SK-N-SH treated with all-trans-retinoic acid at 6 μM for 48 hours (cell line): ENCODE measurements around the gene PAXIP1.

Source experiments
- ARNTL ChIP-seq: fragments of 450-650 bp; formaldehyde crosslinking; IDR thresholded peaks from 2 replicates; pipeline ENCODE4 v1.5.0; 2020; ENCODE audit warnings: low read depth, mild to moderate bottlenecking, moderate library complexity, borderline replicate concordance
- CSDC2 ChIP-seq: fragments of 250-450 bp; sonication (Bioruptor Pico); IDR thresholded peaks from 2 replicates; pipeline ENCODE4 v1.5.0; 2020; ENCODE audit warnings: mild to moderate bottlenecking, moderate library complexity
- ISL1 ChIP-seq: fragments of 250-450 bp; sonication (Bioruptor Pico); IDR thresholded peaks from 2 replicates; pipeline ENCODE4 v2.1.2; 2022; ENCODE audit warnings: mild to moderate bottlenecking, moderate library complexity
- OSR1 ChIP-seq: fragments of 250-450 bp; sonication (Bioruptor Pico); IDR thresholded peaks from 2 replicates; pipeline ENCODE4 v1.8.0; 2022; ENCODE audit warnings: moderate library complexity, mild to moderate bottlenecking, inconsistent platforms
- POU6F1 ChIP-seq: fragments of 250-450 bp; sonication (Bioruptor Pico); IDR thresholded peaks from 2 replicates; pipeline ENCODE4 v1.8.0; 2021; ENCODE audit warnings: low read depth, mild to moderate bottlenecking, moderate library complexity, borderline replicate concordance
- TOX ChIP-seq: fragments of 250-450 bp; sonication (Bioruptor Pico); IDR thresholded peaks from 2 replicates; pipeline ENCODE4 v1.8.0; 2021; ENCODE audit warnings: mild to moderate bottlenecking, moderate library complexity, borderline replicate concordance
- ZFP3 ChIP-seq: fragments of 250-450 bp; sonication (Bioruptor Pico); IDR thresholded peaks from 2 replicates; pipeline ENCODE4 v1.5.0; 2020; ENCODE audit warnings: mild to moderate bottlenecking, moderate library complexity
- ZFP30 ChIP-seq: fragments of 450-650 bp; formaldehyde crosslinking; IDR thresholded peaks from 2 replicates; pipeline ENCODE4 v1.5.0; 2022; ENCODE audit warnings: mild to moderate bottlenecking, moderate library complexity
- TF ChIP-seq, protein P1 (sequence below): fragments of 250-450 bp; sonication (Bioruptor Pico); IDR thresholded peaks from 2 replicates; pipeline ENCODE4 v1.8.0; 2020; ENCODE audit warnings: mild to moderate bottlenecking, moderate library complexity, borderline replicate concordance

GRCh38 chr7:154915600-154915999 lies 87.3 kb downstream of the PAXIP1 start:
- no peak for TF ChIP-seq TOX
- TF ChIP-seq ARNTL (CRISPR knock-in tag) = no peak
- no peak for TF ChIP-seq OSR1 (CRISPR knock-in tag)
- no peak for TF ChIP-seq ISL1 (CRISPR knock-in tag)
- TF ChIP-seq, protein P1, sequence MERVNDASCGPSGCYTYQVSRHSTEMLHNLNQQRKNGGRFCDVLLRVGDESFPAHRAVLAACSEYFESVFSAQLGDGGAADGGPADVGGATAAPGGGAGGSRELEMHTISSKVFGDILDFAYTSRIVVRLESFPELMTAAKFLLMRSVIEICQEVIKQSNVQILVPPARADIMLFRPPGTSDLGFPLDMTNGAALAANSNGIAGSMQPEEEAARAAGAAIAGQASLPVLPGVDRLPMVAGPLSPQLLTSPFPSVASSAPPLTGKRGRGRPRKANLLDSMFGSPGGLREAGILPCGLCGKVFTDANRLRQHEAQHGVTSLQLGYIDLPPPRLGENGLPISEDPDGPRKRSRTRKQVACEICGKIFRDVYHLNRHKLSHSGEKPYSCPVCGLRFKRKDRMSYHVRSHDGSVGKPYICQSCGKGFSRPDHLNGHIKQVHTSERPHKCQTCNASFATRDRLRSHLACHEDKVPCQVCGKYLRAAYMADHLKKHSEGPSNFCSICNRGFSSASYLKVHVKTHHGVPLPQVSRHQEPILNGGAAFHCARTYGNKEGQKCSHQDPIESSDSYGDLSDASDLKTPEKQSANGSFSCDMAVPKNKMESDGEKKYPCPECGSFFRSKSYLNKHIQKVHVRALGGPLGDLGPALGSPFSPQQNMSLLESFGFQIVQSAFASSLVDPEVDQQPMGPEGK (CRISPR knock-in tag) = no peak
- no peak for TF ChIP-seq CSDC2 (CRISPR knock-in tag)
- no peak for TF ChIP-seq ZFP30 (CRISPR knock-in tag)
- TF ChIP-seq POU6F1 (CRISPR knock-in tag) = no peak
- no peak for TF ChIP-seq ZFP3 (CRISPR knock-in tag)
